PC-3 (cell line): ENCODE data around the gene SAMD11. TPM values are rescaled to one million over a fixed set of nuclear protein-coding genes. Genes with fewer than 3 reads are reported as not detected.
A peak's percentile ranks its signal among the peaks of the same experiment; 100 is the strongest.

ENCODE experiments used
- ATAC-seq: fragments of 200-7000 bp; cut with Tn5 transposase; 2 replicates; pipeline ENCODE4 v1.9.1; 2020; ENCODE audit warnings: mild to moderate bottlenecking, moderate library complexity
- BruUV-seq: library from RNA; stranded (reverse); fragments of 400-500 nt; replicated peaks from 2 replicates; lab custom pipeline; 2021; lab: Mats Ljungman, UMichigan
- CTCF ChIA-PET: fragments of 300-600 bp; sonication (Branson Sonifier 250); formaldehyde crosslinking; loops from one replicate; lab custom pipeline; 2022; ENCODE audit warnings: antibody characterized with exemption; lab: Charles Lee
- POLR2A ChIA-PET: fragments of 300-600 bp; sonication (Branson Sonifier 250); formaldehyde crosslinking; loops from one replicate; lab custom pipeline; 2022; ENCODE audit warnings: antibody characterized with exemption; ENCODE audit not compliant: unreplicated experiment; lab: Charles Lee
- DNase-seq: peaks from one replicate; pipeline ENCODE4 v3.0.0-alpha.2; 2015
- H2AFZ ChIP-seq: fragments of 300-600 bp; sonication (generic); 2 replicates; pipeline ENCODE4 v1.6.0; 2016; ENCODE audit warnings: antibody characterized with exemption, low read length
- H3F3A ChIP-seq: fragments of 300-600 bp; sonication (generic); one replicate; pipeline ENCODE4 v1.6.0; 2017; ENCODE audit warnings: antibody characterized with exemption, low read length, control low read depth, mild to moderate bottlenecking; ENCODE audit not compliant: unreplicated experiment
- H3K27ac ChIP-seq: fragments of 300-600 bp; sonication (generic); 2 replicates; pipeline ENCODE4 v1.5.1; 2016; ENCODE audit warnings: mild to moderate bottlenecking, low read length
- H3K27me3 ChIP-seq: fragments of 300-600 bp; sonication (generic); 2 replicates; pipeline ENCODE4 v1.6.1; 2016; ENCODE audit warnings: low read length, mixed read lengths
- H3K36me3 ChIP-seq: fragments of 300-600 bp; sonication (generic); 2 replicates; pipeline ENCODE4 v1.6.1; 2016; ENCODE audit warnings: low read depth, mixed run types, low read length, mixed read lengths
- H3K4me1 ChIP-seq: fragments of 300-600 bp; sonication (generic); 2 replicates; pipeline ENCODE4 v1.5.1; 2016; ENCODE audit warnings: low read length; ENCODE audit not compliant: insufficient read depth
- H3K4me2 ChIP-seq: fragments of 300-600 bp; sonication (generic); 2 replicates; pipeline ENCODE4 v1.6.0; 2016; ENCODE audit warnings: low read length
- H3K4me3 ChIP-seq: fragments of 300-600 bp; sonication (generic); 2 replicates; pipeline ENCODE4 v1.5.1; 2016; ENCODE audit warnings: mild to moderate bottlenecking, low read length, mixed read lengths
- H3K79me2 ChIP-seq: fragments of 300-600 bp; sonication (generic); 2 replicates; pipeline ENCODE4 v1.6.1; 2017; ENCODE audit warnings: low read length, mixed read lengths
- H3K9ac ChIP-seq: fragments of 300-600 bp; sonication (generic); 2 replicates; pipeline ENCODE4 v1.6.0; 2016; ENCODE audit warnings: mild to moderate bottlenecking, low read length
- H3K9me2 ChIP-seq: fragments of 300-600 bp; sonication (generic); replicated peaks from 2 replicates; pipeline ENCODE4 v1.6.1; 2016; ENCODE audit warnings: mixed run types, low read length, mixed read lengths
- H3K9me3 ChIP-seq: fragments of 300-600 bp; sonication (generic); 2 replicates; pipeline ENCODE4 v1.6.1; 2016; ENCODE audit warnings: low read length, mixed read lengths
- H4K20me1 ChIP-seq: fragments of 300-600 bp; sonication (generic); 2 replicates; pipeline ENCODE4 v1.6.1; 2016; ENCODE audit warnings: low read length, mixed read lengths
- EZH2 ChIP-seq: fragments of 300-600 bp; sonication (generic); IDR thresholded peaks from one replicate; pipeline ENCODE4 v1.6.1; 2017; ENCODE audit warnings: antibody characterized with exemption, mild to moderate bottlenecking, low read length; ENCODE audit not compliant: unreplicated experiment
- EZH2phosphoT487 ChIP-seq: fragments of 300-600 bp; sonication (generic); IDR thresholded peaks from 2 replicates; pipeline ENCODE4 v1.6.1; 2018; ENCODE audit warnings: mild to moderate bottlenecking, antibody characterized with exemption, low read length, borderline replicate concordance
- intact Hi-C: fragments of 100-400 bp; cut with micrococcal nuclease; formaldehyde crosslinking; loops from 2 replicates; pipeline ENCODE4 v1.9.0; 2023
- total RNA-seq: library from RNA; depleted of rRNA; stranded (reverse); fragments of >200 nt; gene quantifications from 2 replicates; pipeline ENCODE4 v1.2.3, GENCODE V29; 2014
- TF ChIP-seq, protein P1 (sequence below): fragments of 300-600 bp; sonication (generic); conservative IDR thresholded peaks from 2 replicates; pipeline ENCODE4 v1.5.1; 2017; ENCODE audit warnings: antibody characterized with exemption, low read depth, mild to moderate bottlenecking, low read length

Gene SAMD11
- total RNA-seq, 1 experiment from 2014 or later: 5.8 TPM

DNA sequence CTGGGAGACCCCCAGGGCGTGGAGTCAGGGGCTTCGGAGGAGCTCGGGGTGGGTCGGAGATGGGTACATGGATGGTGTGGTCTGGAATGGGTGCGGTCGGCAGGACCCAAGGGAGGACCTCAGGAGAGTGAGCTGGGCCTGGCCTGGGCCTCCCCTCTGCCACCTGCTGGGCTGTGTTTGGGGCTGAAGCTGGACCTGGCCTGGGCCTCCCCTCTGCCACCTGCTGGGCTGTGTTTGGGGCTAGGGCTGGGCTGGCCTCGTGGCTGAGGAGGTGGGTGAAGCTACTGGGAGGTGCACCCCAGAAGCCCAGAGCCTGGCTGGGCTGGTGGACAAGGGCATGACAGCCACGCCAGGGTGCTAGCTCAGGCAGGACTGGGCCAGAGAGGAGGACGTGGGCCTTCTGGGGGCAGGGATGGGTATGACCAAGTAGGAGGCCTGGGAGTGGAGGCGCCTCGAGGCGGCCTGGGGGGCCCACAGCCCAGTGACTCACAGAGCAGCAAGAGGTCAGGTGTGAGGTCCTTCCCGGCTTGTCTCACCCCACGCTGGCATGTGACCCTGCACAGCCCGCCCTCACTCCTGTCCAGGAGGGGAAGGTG lies 14.5 kb downstream of the SAMD11 start:
- intact Hi-C loops: loop anchor here (1.0 to 2.0 kb wide), 2 partner anchors 17 to 34 kb away; no protein-coding TSS in a partner anchor
- peak; percentile 65 for DNase-seq
- peaks cover 40% of the 10 kb centered on the region for H3K27me3 ChIP-seq

DNA sequence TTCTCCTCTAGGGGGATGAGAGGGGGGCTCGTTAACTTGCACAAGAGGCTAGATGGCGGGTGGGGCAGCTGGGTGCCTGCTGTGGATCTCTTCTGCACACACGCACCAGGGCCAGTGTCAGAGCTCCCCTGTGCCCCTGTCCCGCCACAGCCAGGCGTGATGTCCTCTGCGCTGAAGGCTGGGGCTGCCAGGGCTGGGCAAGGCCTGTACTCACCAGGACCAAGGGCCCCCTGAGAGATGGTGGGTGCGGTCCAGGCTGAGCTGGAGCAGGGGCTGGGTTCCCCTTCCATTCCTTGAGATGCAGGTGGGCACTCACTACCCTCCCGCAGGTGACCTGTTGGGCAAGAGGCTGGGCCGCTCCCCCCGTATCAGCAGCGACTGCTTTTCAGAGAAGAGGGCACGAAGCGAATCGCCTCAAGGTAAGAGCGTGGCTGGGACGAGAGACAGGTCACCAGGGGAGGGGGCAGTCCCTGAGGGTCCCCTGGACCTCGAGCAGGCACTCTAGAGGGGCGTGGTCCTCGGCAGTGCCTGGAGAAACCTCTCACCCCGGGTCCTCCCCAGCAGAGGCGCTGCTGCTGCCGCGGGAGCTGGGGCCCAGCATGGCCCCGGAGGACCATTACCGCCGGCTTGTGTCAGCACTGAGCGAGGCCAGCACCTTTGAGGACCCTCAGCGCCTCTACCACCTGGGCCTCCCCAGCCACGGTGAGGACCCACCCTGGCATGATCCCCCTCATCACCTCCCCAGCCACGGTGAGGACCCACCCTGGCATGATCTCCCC lies 15.2 kb downstream of the SAMD11 start:
- intact Hi-C loops: loop anchor here (1.0 to 2.0 kb wide), 2 partner anchors 18 to 35 kb away; no protein-coding TSS in a partner anchor
- H3K9me3 ChIP-seq: no peaks in the 10 kb centered on the region
- H3K9ac ChIP-seq: no peak overlapping the region
- no peaks in the 10 kb centered on the region for H4K20me1 ChIP-seq
- no peaks in the 10 kb centered on the region for H3K79me2 ChIP-seq
- H3F3A ChIP-seq: no peaks in the 10 kb centered on the region
- no peak for DNase-seq
- H3K4me3 ChIP-seq: no peak overlapping the region
- H3K4me1 ChIP-seq: peaks cover 22% of the 10 kb centered on the region
- H3K4me2 ChIP-seq: no peak overlapping the region
- TF ChIP-seq, protein P1, sequence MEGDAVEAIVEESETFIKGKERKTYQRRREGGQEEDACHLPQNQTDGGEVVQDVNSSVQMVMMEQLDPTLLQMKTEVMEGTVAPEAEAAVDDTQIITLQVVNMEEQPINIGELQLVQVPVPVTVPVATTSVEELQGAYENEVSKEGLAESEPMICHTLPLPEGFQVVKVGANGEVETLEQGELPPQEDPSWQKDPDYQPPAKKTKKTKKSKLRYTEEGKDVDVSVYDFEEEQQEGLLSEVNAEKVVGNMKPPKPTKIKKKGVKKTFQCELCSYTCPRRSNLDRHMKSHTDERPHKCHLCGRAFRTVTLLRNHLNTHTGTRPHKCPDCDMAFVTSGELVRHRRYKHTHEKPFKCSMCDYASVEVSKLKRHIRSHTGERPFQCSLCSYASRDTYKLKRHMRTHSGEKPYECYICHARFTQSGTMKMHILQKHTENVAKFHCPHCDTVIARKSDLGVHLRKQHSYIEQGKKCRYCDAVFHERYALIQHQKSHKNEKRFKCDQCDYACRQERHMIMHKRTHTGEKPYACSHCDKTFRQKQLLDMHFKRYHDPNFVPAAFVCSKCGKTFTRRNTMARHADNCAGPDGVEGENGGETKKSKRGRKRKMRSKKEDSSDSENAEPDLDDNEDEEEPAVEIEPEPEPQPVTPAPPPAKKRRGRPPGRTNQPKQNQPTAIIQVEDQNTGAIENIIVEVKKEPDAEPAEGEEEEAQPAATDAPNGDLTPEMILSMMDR: no peak
- TF ChIP-seq EZH2phosphoT487 (no peak), EZH2 (no peak)
- CTCF ChIA-PET: interaction anchor here (1.0 to 1.3 kb wide), 2 partner anchors 18 to 34 kb away, joined by 3 to 5 read pairs; no protein-coding TSS in a partner anchor
- POLR2A ChIA-PET: no interaction called here
- no peak overlapping the region for H3K27ac ChIP-seq
- no peak overlapping the region for H2AFZ ChIP-seq
- H3K9me2 ChIP-seq: no peaks in the 10 kb centered on the region
- no peak for ATAC-seq
- no peaks in the 10 kb centered on the region for H3K36me3 ChIP-seq
- BruUV-seq: no TSS peak
- H3K27me3 ChIP-seq: peaks cover 40% of the 10 kb centered on the region

More for the DNA sequence above, 14.5 kb downstream of the SAMD11 start:
- ChIA-PET POLR2A (no interaction called here), CTCF (interaction anchor here (0.8 to 1.3 kb wide), 3 partner anchors 17 to 34 kb away, joined by 3 to 5 read pairs (median 3); no protein-coding TSS in a partner anchor)
- H3F3A ChIP-seq: no peaks in the 10 kb centered on the region
- H3K79me2 ChIP-seq: no peaks in the 10 kb centered on the region
- H3K4me2 ChIP-seq: no peak overlapping the region
- no peak overlapping the region for H3K27ac ChIP-seq
- no peaks in the 10 kb centered on the region for H3K9me2 ChIP-seq
- no TSS peak for BruUV-seq
- H3K9me3 ChIP-seq: no peaks in the 10 kb centered on the region
- no peak overlapping the region for H3K4me3 ChIP-seq
- H3K4me1 ChIP-seq: peaks cover 27% of the 10 kb centered on the region
- H3K9ac ChIP-seq: no peak overlapping the region
- no peaks in the 10 kb centered on the region for H4K20me1 ChIP-seq
- no peaks in the 10 kb centered on the region for H3K36me3 ChIP-seq
- peak; percentile 75 for ATAC-seq
- no peak overlapping the region for H2AFZ ChIP-seq
- TF ChIP-seq, protein P1: peak; percentile 81
- no peak for TF ChIP-seq EZH2phosphoT487
